Peyer's patch (tissue), 4 donors: ENCODE results near the gene PALLD. TPM values are rescaled to one million over a fixed set of nuclear protein-coding genes. Genes with fewer than 3 reads are reported as not detected.

ENCODE experiments used
- DNase-seq, 3 donors: peaks; one replicate each; pipeline ENCODE4 v3.0.0-alpha.2; 2017 to 2019
- H3K27ac ChIP-seq, 4 donors: fragments of 200-600 bp; sonication (generic); one replicate each; pipeline ENCODE4 v1.5.1; 2016 to 2019
- H3K27me3 ChIP-seq, 2 donors: fragments of 200-600 bp; sonication (generic); one replicate each; pipeline ENCODE4 v1.5.1; 2019
- H3K36me3 ChIP-seq, 3 donors: fragments of 200-600 bp; sonication (generic); one replicate each; pipeline ENCODE4 v1.5.1; 2016 to 2019
- H3K4me1 ChIP-seq, 4 donors: fragments of 200-600 bp; sonication (generic); one replicate each; pipeline ENCODE4 v1.5.1; 2016 to 2019
- H3K4me3 ChIP-seq, 4 donors: fragments of 200-600 bp; sonication (generic); 1 replicate in 3 of 4; 2 replicates in 1 of 4; pipeline ENCODE4 v1.5.1; 2016 to 2019; ENCODE audit warnings: mild to moderate bottlenecking in 1 of 4
- H3K9me3 ChIP-seq, 4 donors: fragments of 200-600 bp; sonication (generic); one replicate each; pipeline ENCODE4 v1.5.1; 2016 to 2019; ENCODE audit warnings: mild to moderate bottlenecking in 1 of 4
- CTCF ChIP-seq, 6 experiments: fragments of 450-650 bp in 4 of 6; fragments of 200-600 bp in 2 of 6; sonication (generic) in 1 of 6; IDR thresholded peaks; one replicate each; pipeline ENCODE4 v1.5.1; 2017 to 2019; ENCODE audit warnings: antibody characterized with exemption in 6 of 6, mild to moderate bottlenecking in 3 of 6, moderate library complexity in 1 of 6
- POLR2A ChIP-seq, 2 donors: fragments of 450-650 bp; IDR thresholded peaks; one replicate each; pipeline ENCODE4 v1.5.1; 2017; ENCODE audit warnings: antibody characterized with exemption in 2 of 2, mild to moderate bottlenecking in 2 of 2, moderate library complexity in 2 of 2
- total RNA-seq, 4 donors: library from RNA; depleted of rRNA; stranded (reverse); fragments of >200 nt; gene quantifications; one replicate each; pipeline ENCODE4 v1.1.0, GENCODE V29; 2016

The PALLD gene
- total RNA-seq, 4 donors from 2014 or later = 68.0 to 175 (median 78.4) TPM

DNA sequence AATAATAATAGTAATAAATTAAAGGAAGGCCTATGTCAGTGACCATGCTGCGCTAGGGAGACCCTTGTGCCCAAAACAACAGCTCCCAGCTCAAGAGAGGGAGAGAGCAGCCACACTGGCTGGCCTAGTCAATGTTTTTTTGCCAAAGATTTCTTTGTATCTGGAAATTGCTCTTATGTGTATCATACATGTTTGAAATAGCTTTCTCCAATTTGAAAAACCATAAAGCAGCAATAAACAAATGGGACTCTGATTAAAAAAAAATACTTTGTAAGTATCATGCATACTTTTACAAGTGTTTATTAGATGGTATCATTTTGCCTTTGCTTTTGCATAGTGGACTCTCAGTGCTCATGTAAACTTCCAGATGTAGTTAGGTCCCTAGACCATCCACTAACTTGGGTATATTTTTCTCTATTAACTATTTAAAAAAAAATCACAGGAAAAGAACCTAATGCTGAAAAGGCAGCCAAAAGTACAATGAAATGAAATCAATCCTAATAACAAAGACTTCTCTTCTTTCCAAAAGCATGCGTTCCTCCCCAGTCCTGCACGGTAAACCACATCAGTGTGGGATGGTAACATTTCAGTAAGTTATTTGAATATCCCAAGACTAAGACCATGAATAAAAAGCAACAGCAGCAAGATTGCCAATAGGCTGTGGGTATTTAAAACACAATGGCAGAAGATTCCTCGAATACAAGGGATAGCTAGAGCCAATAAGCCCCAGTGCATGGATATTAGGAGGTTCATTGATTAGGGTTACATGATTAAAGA is 117.6 kb downstream of the PALLD start:
- TF ChIP-seq CTCF (IDR thresholded peaks at IDR 0.05) = no peak
- no peak for TF ChIP-seq POLR2A (IDR thresholded peaks at IDR 0.05)

GRCh38 chr4:168615294-168616065 is 118.6 kb downstream of the PALLD start:
- Histone ChIP-seq H3K4me1 (no peaks in the 10 kb centered on the region), H3K27ac (no peak overlapping the region), H3K27me3 (no peaks in the 10 kb centered on the region), H3K36me3 (no peaks in the 10 kb centered on the region), H3K9me3 (no peaks in the 10 kb centered on the region), H3K4me3 (no peak overlapping the region)
- DNase-seq = no peak
- no peak for TF ChIP-seq CTCF (IDR thresholded peaks at IDR 0.05)
- TF ChIP-seq POLR2A (IDR thresholded peaks at IDR 0.05) = no peak

More for the DNA sequence above, 117.6 kb downstream of the PALLD start:
- Histone ChIP-seq H3K4me3 (no peak overlapping the region), H3K36me3 (no peaks in the 10 kb centered on the region), H3K9me3 (no peaks in the 10 kb centered on the region), H3K4me1 (no peaks in the 10 kb centered on the region), H3K27me3 (no peaks in the 10 kb centered on the region), H3K27ac (no peak overlapping the region)
- DNase-seq = no peak

DNA sequence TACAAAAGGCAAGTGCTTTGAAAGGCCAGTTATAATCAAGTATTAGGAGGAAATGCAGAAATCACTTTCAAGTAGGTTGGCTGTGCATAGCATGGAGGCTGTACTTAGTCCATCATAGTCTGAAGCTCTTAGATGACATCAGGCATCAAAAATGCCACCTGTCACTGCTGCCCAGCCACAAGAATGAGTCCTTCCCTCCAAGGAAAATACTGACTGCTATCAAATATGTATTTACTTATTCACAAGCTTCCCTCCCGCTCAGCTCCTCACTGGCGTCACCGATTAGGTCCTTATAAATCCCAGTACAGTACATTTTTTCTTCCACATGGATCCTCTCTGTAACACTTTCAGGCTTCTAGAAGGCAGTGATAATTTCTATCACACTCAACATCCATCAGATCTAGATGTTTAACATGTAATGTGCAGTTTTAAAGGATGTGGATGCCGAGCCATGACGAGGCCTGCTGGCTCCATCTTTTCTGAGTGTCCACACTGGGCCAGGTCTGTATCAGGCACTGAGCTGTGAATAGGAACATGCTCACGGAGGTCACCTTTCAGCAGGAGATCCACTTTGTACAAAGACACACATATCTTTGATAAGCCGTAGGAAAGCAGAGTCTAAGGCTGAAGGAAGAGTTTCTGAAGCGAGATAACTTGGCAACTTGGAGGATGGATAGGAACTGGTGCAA is 121.9 kb downstream of the PALLD start:
- H3K27ac ChIP-seq = no peak overlapping the region
- no peaks in the 10 kb centered on the region for H3K4me1 ChIP-seq
- no peak for DNase-seq
- H3K27me3 ChIP-seq = no peaks in the 10 kb centered on the region
- H3K36me3 ChIP-seq = no peaks in the 10 kb centered on the region
- H3K9me3 ChIP-seq = no peaks in the 10 kb centered on the region
- TF ChIP-seq CTCF (IDR thresholded peaks at IDR 0.05) (no peak), POLR2A (IDR thresholded peaks at IDR 0.05) (no peak)
- no peak overlapping the region for H3K4me3 ChIP-seq

GRCh38 chr4:168619266-168619631 is 122.4 kb downstream of the PALLD start:
- Histone ChIP-seq H3K4me3 (no peak overlapping the region), H3K27me3 (no peaks in the 10 kb centered on the region), H3K27ac (no peak overlapping the region), H3K9me3 (no peaks in the 10 kb centered on the region), H3K36me3 (no peaks in the 10 kb centered on the region), H3K4me1 (no peaks in the 10 kb centered on the region)
- no peak for DNase-seq
- no peak for TF ChIP-seq POLR2A (IDR thresholded peaks at IDR 0.05)
- no peak for TF ChIP-seq CTCF (IDR thresholded peaks at IDR 0.05)

DNA sequence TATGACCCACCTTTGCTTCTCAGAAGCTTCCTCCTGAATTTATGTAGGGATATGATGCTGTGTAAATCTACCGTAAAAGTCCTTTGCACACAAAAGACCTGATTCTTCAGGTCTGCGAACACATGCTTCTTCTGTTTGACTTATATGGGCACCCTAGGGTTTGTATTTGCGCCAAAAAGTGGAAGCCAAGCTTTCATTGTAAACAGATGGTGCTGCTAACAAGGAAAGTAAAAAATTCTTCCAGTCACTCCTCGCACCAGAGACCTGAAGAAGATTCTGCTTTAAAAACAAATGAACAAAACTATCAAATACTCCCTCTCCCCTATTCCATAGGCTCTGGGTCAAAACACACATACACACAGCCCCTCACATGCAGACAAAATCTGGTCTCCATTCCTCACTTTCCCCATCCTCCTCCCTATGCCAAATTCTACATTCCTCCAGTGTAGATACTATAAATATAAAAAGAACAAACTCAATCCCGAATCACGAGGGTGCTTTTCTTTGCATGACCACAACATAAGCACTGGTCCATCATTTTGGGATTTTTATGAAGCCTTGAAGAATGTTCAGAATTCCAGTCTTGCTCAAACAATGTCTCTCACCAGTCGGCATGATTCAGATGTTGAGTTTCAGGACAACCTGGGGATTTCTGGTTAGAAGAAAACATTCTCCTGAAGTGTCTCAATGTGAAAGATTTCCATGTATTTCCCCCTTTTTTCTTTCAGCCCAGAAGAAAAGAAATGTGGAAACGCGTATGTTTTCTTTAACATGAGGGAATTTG is 125.1 kb downstream of the PALLD start:
- DNase-seq = no peak
- Histone ChIP-seq H3K27ac (no peak overlapping the region), H3K4me3 (no peak overlapping the region), H3K9me3 (no peaks in the 10 kb centered on the region), H3K36me3 (no peaks in the 10 kb centered on the region), H3K4me1 (no peaks in the 10 kb centered on the region), H3K27me3 (no peaks in the 10 kb centered on the region)
- TF ChIP-seq CTCF (IDR thresholded peaks at IDR 0.05) = no peak
- no peak for TF ChIP-seq POLR2A (IDR thresholded peaks at IDR 0.05)
